ENCODE results near the gene OGFRL1.

The OGFRL1 gene

DNA sequence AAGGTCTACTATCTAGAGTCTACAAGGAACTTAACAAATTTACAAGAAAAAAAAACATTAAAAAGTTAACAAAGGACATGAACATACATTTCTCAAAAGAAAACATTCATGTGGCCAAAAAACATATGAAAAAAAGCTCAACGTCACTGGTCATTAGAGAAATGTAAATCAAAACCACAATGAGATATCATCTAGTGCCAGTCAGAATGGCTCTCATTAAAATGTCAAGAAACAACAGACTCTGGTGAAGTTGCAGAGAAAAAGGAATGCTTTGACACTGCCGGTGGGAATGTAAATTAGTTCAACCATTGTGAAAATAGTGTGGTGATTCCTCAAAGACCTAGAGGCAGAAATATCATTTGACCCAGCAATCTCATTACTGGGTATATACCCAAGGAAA is 48.3 kb downstream of the OGFRL1 start:
- no peak for DNase-seq

DNA sequence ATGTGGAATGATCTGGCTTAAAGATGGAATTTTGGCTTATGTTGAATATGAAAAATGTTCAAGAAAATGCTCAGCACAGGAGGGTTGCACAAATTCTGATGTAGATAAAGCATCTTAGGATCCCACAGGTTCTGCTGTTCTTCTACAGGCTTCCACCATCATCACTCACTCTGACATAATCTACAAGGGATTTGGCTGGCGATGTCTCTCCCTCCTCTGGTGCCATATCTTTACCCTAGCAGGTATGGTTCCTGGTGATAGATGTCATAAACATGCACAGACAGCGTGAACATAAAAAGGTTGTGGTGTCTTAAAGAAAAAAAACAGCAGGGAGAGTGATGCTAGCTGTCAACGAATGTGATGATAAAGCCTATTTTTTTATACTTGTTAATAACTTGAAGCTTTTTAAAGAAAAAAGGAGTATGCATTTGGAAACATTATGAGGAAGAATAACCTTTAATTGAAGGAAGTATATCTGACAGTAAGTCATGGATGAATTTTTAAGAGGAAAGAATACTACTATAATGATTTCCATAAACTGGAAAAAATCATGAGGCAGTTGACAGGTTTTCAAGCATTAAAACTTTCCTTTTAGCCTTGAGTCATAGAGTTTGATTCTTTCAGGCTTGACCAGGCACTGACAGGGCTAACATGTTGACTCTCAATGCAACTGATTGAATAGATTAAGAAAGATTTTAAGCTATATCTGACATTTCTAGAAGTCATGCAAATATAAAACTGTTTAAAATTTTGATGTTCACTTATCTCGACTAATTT is 50.1 kb downstream of the OGFRL1 start:
- DNase-seq, result no peak

DNA sequence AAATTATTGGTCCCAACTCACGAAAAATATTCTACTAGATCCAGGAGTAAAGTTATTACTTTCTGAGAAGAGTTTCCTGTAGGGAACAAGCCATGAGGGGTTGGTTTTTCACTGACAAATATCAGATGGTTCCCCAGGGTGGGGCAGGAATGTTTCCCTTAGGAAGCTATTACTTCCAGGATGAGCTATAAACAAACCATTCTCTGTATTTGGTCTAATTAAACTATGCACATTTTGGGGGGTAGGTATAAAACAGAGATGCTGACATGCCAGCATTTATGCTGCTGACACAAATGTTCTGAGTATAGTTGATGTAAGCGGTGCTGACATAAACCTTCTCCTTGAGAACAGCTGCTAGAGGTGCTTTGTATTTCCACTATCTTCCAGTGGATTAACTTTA is 54.2 kb downstream of the OGFRL1 start:
- DNase-seq, result no peak

DNA sequence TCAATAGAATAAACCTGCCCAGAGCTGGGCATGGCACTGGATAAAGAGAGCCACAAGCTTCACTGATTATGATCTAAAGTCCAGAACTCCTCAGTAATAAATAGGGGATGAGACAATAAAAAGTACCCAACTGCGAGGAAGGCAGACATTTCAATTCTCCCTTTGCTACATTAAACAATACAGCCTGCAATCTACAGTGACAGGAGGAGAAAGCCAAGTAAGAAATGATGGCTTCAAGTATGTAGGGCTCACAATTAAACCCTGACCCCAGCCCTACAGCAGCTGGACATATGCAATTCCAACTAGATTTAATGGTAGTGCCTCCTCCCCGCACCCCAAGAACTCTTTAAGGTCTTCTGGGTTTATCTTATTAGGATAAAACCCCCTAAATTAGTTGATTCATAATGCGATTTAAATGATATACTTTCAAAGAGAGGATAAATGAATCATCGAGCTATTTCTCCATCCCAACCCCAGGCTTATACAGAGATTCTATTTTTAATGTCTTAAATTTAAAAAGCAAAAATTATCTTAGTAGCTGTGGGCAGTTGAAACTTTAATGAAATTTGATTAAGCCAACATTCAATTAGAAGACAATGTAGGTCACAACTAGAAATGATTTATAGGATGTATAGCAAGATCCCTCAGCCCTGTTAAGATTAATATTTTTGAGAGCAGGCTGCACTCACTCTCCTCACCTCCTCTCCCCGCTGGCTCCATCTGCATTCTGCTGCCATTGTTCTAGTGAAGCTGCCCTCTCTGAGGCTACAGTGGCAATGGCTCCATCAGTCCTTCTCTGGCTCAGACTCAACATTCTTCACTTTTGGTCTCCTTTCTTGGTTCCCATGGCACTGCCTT is 57.1 kb downstream of the OGFRL1 start:
- no peak for DNase-seq

DNA sequence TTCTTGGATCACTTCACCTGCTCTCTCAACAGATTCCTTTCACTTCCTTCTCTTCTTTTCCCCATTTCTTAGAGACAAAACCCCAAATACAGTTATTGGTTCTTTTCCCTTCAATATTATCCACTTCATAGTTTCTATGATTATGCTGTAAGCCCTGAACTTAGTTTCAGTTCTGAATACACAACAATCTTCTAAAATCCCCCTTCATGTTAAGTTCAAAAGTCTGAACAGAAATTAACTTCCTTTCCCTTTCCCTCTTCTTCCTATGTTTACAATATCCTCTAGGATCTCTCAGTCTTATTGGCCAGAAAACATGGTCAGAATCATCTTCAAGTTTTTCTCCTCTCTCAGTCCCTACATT is 57.7 kb downstream of the OGFRL1 start:
- no peak for DNase-seq

DNA sequence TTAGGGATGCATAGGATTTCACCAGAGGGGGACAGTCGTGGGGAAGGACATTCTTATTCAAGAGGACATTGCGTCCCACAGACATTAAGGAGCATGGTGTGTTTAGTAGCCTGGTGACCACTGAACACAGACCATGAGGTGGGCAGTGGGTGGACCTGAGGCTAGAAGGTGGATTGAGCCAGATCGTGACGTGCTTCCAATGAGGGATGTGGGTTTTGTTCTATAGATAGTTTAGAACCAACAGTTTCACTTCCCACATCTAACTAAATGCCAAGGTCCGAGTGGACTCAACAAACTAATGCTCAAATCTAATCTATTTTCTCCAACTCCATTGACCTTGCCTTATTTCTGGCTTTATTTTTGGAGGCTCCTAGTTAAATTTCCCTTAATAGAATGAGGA is 58.5 kb downstream of the OGFRL1 start:
- DNase-seq, result no peak

DNA sequence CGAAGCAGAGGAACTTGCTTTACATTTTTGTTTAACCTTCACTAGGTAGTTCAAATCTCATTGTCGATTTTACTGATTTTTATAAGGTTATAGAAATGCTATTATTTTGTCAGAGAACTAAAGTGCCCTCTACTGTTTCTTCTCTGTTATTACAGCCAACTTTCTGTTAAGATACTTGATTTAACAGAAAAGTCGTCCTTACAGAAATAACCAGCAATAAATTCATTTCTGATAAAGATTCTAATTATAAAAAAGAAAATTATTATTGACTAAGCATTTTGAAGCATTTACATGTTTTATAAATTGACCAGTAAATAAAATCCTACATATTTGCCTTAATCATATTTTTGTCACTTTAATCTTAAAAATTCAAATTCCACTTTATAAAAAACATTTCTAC is 60.8 kb downstream of the OGFRL1 start:
- DNase-seq, result no peak

DNA sequence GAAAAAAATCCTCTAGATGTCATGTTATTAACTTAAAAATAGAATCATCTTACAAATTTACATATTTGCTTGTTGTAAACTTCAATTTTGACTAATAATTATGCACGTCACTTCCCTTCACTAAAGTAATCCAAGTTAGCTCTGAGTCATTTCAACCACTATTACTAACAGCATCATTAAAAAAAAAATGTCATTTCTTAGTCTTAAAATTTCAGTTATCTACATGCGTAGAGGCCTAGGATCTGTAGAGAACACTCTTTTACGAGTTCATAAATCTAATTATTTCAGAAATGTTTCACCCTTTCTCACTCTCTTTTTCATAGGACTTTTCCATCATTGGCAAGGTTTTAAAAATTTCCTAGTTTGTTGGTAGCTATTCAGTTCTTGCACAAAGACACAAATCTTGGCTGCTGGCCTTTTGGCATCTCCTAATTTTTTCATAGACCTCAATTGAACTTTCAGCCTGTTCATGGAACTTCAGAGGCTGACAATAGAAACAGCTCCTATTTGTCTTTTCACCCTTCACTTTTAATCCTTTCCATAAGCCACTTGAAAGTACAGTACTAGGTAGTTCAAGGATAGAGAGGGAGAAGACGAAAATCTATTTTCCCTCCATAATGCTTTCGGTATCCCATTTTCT is 61.5 kb downstream of the OGFRL1 start:
- no peak for DNase-seq

DNA sequence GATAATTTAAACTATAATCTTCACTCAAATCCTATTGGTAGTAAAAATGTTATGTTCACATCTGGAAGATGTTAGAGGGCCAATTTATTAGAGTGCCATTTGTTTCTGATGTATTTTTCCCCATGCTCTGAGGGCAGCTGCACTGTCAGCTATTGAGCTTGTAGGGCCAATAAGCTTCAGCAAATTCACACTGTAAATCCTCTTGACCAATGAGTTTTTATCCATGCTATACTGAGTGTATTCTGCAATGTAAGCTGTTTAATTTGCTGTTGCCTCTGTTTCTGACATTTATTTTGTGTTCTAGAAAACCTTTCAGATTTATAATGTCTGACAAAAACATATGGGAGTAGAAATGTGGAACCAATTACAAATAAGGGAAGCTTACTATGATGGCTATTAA is 62.6 kb downstream of the OGFRL1 start:
- DNase-seq, result no peak
